ENCODE results near the gene STYX. TPM values are rescaled to one million over a fixed set of nuclear protein-coding genes. Genes with fewer than 3 reads are reported as not detected.
"Not testable (repeated sequence)": the region's sequence is repeated elsewhere in the genome, so short reads cannot be mapped to it uniquely, and the experiment has no call there.

The STYX gene
- total RNA-seq, 1 experiment from 2014 or later = 13.6 TPM

DNA sequence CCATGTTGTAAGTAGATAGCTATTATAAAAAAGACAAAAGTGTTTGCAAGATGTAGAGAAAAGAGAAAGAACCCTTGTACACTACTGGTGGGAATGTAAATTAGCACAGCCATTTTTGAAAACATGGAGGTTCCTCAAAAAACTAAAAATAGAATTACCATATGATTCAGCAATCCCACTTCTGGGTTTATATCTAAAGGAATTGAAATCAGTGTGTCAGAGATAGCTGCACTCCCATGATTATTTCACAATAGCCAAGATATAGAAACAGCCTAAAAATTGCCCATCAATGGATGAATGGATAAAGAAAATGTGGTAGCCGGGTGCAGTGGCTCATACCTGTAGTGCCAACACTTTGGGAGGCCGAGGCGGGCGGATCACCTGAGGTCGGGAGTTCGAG lies 13.8 kb upstream of the STYX start:
- no peak for DNase-seq
- H3K4me1 Mint-ChIP-seq (ENCODE audit: low read depth, unreplicated experiment) = peaks cover 2% of the 10 kb centered on the region
- intact Hi-C loops (cut with micrococcal nuclease; ENCODE audit: unreplicated experiment) = no loop called here
- H3K36me3 Mint-ChIP-seq (ENCODE audit: insufficient read depth, unreplicated experiment) = peaks cover 42% of the 10 kb centered on the region
- H3K27ac Mint-ChIP-seq (ENCODE audit: unreplicated experiment) = no peak overlapping the region
- H3K27me3 Mint-ChIP-seq (ENCODE audit: unreplicated experiment) = no peaks in the 10 kb centered on the region
- CTCF ChIA-PET = no interaction called here
- H3K4me3 Mint-ChIP-seq (ENCODE audit: low read depth, unreplicated experiment) = no peak overlapping the region
- TF ChIP-seq, protein P1, sequence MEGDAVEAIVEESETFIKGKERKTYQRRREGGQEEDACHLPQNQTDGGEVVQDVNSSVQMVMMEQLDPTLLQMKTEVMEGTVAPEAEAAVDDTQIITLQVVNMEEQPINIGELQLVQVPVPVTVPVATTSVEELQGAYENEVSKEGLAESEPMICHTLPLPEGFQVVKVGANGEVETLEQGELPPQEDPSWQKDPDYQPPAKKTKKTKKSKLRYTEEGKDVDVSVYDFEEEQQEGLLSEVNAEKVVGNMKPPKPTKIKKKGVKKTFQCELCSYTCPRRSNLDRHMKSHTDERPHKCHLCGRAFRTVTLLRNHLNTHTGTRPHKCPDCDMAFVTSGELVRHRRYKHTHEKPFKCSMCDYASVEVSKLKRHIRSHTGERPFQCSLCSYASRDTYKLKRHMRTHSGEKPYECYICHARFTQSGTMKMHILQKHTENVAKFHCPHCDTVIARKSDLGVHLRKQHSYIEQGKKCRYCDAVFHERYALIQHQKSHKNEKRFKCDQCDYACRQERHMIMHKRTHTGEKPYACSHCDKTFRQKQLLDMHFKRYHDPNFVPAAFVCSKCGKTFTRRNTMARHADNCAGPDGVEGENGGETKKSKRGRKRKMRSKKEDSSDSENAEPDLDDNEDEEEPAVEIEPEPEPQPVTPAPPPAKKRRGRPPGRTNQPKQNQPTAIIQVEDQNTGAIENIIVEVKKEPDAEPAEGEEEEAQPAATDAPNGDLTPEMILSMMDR (IDR thresholded peaks at IDR 0.05; ENCODE audit: unreplicated experiment) = no peak
- no peaks in the 10 kb centered on the region for H3K9me3 Mint-ChIP-seq (ENCODE audit: low read depth, unreplicated experiment)
- no TSS peak for BruUV-seq (replicated peaks)

DNA sequence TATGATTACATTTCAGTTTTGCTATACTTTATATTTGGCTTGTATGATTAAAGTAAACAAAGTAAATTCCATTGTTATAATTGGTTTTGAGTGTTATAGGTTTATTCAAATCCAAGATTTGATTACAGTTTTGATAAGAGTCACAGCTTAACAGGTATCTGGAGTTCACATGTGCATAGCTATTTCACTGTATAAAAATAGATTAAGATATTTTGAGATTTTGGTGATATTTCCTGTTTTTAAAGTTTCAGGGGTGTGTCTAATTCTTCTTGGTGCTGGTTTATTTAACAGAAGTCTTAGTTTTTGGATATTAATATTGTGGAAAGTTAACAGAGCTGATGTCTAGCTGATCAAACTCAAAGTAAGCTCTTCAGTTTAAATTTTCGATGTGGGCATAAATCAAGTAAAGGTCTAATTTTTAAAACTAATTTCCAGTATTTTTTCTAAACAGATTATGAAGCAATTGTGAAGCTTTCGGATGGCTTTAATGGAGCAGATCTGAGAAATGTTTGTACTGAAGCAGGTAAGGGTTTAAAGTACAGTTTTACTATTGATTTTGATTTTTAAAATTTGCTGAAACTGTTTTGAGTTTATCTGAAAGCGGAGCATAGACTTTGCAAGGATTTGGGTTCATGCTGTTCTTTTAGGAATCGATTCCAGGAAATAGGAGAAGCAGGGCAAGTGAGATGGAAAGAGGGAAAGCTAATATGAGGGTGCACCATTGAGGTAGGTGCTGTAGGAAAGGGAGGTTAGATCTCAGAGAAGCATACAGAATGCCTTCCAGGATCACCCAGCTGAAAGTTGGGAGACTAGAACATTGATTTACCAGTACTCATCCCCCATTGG lies 6.2 kb upstream of the STYX start:
- H3K36me3 Mint-ChIP-seq (ENCODE audit: insufficient read depth, unreplicated experiment) = peaks cover 46% of the 10 kb centered on the region
- CTCF ChIA-PET = no interaction called here
- no TSS peak for BruUV-seq (replicated peaks)
- intact Hi-C loops (cut with micrococcal nuclease; ENCODE audit: unreplicated experiment) = no loop called here
- H3K4me1 Mint-ChIP-seq (ENCODE audit: low read depth, unreplicated experiment) = peaks cover 11% of the 10 kb centered on the region
- no peak for DNase-seq
- H3K9me3 Mint-ChIP-seq (ENCODE audit: low read depth, unreplicated experiment) = no peaks in the 10 kb centered on the region
- H3K4me3 Mint-ChIP-seq (ENCODE audit: low read depth, unreplicated experiment) = no peak overlapping the region
- TF ChIP-seq, protein P1 (IDR thresholded peaks at IDR 0.05; ENCODE audit: unreplicated experiment) = no peak
- H3K27ac Mint-ChIP-seq (ENCODE audit: unreplicated experiment) = no peak overlapping the region
- H3K27me3 Mint-ChIP-seq (ENCODE audit: unreplicated experiment) = no peaks in the 10 kb centered on the region

DNA sequence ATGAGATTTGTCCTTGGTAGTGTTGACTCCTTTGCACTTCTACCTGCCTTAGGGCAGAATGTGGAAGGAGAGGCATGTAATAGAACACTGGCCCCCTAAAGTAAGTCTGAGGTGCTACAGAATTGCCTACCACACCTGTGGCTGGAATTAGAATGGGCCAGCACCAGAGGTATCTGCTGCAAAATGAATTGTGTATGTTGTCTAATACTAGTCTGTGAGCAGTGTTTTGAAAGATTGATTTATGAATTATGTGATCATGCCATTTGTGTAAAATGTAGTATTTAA lies 5.7 kb upstream of the STYX start:
- CTCF ChIA-PET = no interaction called here
- Mint-ChIP-seq H3K27ac (ENCODE audit: unreplicated experiment) (no peak overlapping the region), H3K36me3 (ENCODE audit: insufficient read depth, unreplicated experiment) (peaks cover 43% of the 10 kb centered on the region)

DNA sequence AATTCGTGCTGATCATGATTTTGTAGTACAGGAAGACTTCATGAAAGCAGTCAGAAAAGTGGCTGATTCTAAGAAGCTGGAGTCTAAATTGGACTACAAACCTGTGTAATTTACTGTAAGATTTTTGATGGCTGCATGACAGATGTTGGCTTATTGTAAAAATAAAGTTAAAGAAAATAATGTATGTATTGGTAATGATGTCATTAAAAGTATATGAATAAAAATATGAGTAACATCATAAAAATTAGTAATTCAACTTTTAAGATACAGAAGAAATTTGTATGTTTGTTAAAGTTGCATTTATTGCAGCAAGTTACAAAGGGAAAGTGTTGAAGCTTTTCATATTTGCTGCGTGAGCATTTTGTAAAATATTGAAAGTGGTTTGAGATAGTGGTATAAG lies 2.5 kb upstream of the STYX start:
- H3K9me3 Mint-ChIP-seq (ENCODE audit: low read depth, unreplicated experiment); H3K27me3 Mint-ChIP-seq (ENCODE audit: unreplicated experiment); H3K4me3 Mint-ChIP-seq (ENCODE audit: low read depth, unreplicated experiment); H3K4me1 Mint-ChIP-seq (ENCODE audit: low read depth, unreplicated experiment); DNase-seq; intact Hi-C loops (cut with micrococcal nuclease; ENCODE audit: unreplicated experiment); BruUV-seq (replicated peaks); H3K27ac Mint-ChIP-seq (ENCODE audit: unreplicated experiment); CTCF ChIA-PET: not testable (repeated sequence)
- H3K36me3 Mint-ChIP-seq (ENCODE audit: insufficient read depth, unreplicated experiment) = peaks cover 46% of the 10 kb centered on the region

More for the DNA sequence above, 5.7 kb upstream of the STYX start:
- Mint-ChIP-seq H3K27me3 (ENCODE audit: unreplicated experiment) (no peaks in the 10 kb centered on the region), H3K4me1 (ENCODE audit: low read depth, unreplicated experiment) (peaks cover 11% of the 10 kb centered on the region), H3K4me3 (ENCODE audit: low read depth, unreplicated experiment) (no peak overlapping the region), H3K9me3 (ENCODE audit: low read depth, unreplicated experiment) (no peaks in the 10 kb centered on the region)
- intact Hi-C loops (cut with micrococcal nuclease; ENCODE audit: unreplicated experiment) = no loop called here
- BruUV-seq (replicated peaks) = no TSS peak
- no peak for DNase-seq
- TF ChIP-seq, protein P1 (IDR thresholded peaks at IDR 0.05; ENCODE audit: unreplicated experiment) = no peak

DNA sequence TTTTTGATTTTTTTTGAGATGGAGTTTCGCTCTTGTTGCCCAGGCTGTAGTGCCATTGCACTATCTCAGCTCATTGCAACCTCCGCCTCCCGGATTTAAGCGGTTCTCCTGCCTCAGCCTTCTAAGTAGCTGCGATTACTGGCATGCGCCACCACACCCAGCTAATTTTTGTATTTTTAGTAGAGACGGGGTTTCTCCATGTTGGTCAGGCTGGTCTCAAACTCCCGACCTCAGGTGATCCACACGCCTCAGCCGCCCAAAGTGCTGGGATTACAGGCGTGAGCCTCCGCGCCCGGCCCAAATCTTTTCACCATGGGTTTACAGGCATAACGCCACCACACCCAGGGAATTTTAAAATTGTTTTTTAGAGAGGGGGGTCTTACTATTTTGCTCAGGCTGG lies 931 bp upstream of the STYX start:
- intact Hi-C loops (cut with micrococcal nuclease; ENCODE audit: unreplicated experiment) = not testable (repeated sequence)
- CTCF ChIA-PET = interaction anchor here (0.6 to 1.3 kb wide), 3 partner anchors 10 to 33 kb away, joined by 3 to 5 read pairs (median 4); partner anchors contain the start of gene ERO1A

More for the DNA sequence above, 931 bp upstream of the STYX start:
- BruUV-seq (replicated peaks); H3K27ac Mint-ChIP-seq (ENCODE audit: unreplicated experiment); H3K27me3 Mint-ChIP-seq (ENCODE audit: unreplicated experiment); H3K4me3 Mint-ChIP-seq (ENCODE audit: low read depth, unreplicated experiment); H3K4me1 Mint-ChIP-seq (ENCODE audit: low read depth, unreplicated experiment); DNase-seq; H3K9me3 Mint-ChIP-seq (ENCODE audit: low read depth, unreplicated experiment): not testable (repeated sequence)
- H3K36me3 Mint-ChIP-seq (ENCODE audit: insufficient read depth, unreplicated experiment) = peaks cover 44% of the 10 kb centered on the region
